ENCODE data around the gene RPTOR. TPM values are rescaled to one million over a fixed set of nuclear protein-coding genes. Genes with fewer than 3 reads are reported as not detected.

The RPTOR gene
- total RNA-seq, 1 donor from 2014 or later, result 66.7 TPM

- H3K27me3 Mint-ChIP-seq (ENCODE audit: insufficient read depth), result no peaks in the 10 kb centered on the region
- DNase-seq (ENCODE audit: low spot score), result no peak
- H3K4me3 Mint-ChIP-seq, result no peak overlapping the region
- no peak overlapping the region for H3K27ac Mint-ChIP-seq
- H3K4me1 Mint-ChIP-seq (ENCODE audit: low read depth), result peaks cover 77% of the 10 kb centered on the region
- intact Hi-C loops (cut with micrococcal nuclease), result no loop called here
- no peaks in the 10 kb centered on the region for H3K9me3 Mint-ChIP-seq
- peaks cover 32% of the 10 kb centered on the region for H3K36me3 Mint-ChIP-seq (ENCODE audit: low read depth)
Measured at GRCh38 chr17:80769936-80770625, 225.4 kb downstream of the RPTOR start.

- H3K4me3 Mint-ChIP-seq, result peak overlapping the region; percentile 3
- intact Hi-C loops (cut with micrococcal nuclease), result no loop called here
Measured at GRCh38 chr17:80770881-80771611, 226.4 kb downstream of the RPTOR start.

GRCh38 chr17:80771612-80772005 lies 227.0 kb downstream of the RPTOR start:
- Mint-ChIP-seq H3K4me3 (peak overlapping the region; percentile 3), H3K9me3 (no peaks in the 10 kb centered on the region), H3K27ac (peak overlapping the region; percentile 28), H3K4me1 (ENCODE audit: low read depth) (peaks cover 77% of the 10 kb centered on the region), H3K36me3 (ENCODE audit: low read depth) (peaks cover 31% of the 10 kb centered on the region), H3K27me3 (ENCODE audit: insufficient read depth) (no peaks in the 10 kb centered on the region)
- intact Hi-C loops (cut with micrococcal nuclease), result no loop called here
- DNase-seq (ENCODE audit: low spot score), result no peak

More at GRCh38 chr17:80770881-80771611, 226.4 kb downstream of the RPTOR start:
- Mint-ChIP-seq H3K36me3 (ENCODE audit: low read depth) (peaks cover 29% of the 10 kb centered on the region), H3K27ac (peak overlapping the region; percentile 28), H3K27me3 (ENCODE audit: insufficient read depth) (no peaks in the 10 kb centered on the region), H3K9me3 (no peaks in the 10 kb centered on the region), H3K4me1 (ENCODE audit: low read depth) (peaks cover 77% of the 10 kb centered on the region)
- DNase-seq (ENCODE audit: low spot score), result no peak

DNA sequence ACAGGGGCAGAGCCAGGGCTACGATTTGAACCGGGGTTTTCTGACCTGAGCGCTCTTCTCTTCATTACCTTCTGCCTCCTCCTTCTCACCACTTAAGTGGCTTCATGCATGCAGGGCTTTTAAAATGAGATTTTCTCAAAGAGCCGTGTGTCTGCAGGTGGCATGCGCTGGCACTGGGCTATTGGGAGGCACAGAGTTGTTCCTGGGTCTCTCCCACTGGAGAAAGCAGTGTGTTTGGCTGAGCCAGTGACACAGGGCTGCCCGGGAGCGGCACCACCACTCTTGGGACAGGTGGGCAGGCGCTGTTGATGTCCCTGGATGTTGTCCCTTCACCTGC lies 228.2 kb downstream of the RPTOR start:
- DNase-seq (ENCODE audit: low spot score), result no peak
- no peak overlapping the region for H3K4me3 Mint-ChIP-seq
- peaks cover 81% of the 10 kb centered on the region for H3K4me1 Mint-ChIP-seq (ENCODE audit: low read depth)
- H3K27me3 Mint-ChIP-seq (ENCODE audit: insufficient read depth), result no peaks in the 10 kb centered on the region
- H3K27ac Mint-ChIP-seq, result peak overlapping the region; percentile 66
- intact Hi-C loops (cut with micrococcal nuclease), result no loop called here
- no peaks in the 10 kb centered on the region for H3K9me3 Mint-ChIP-seq
- peaks cover 41% of the 10 kb centered on the region for H3K36me3 Mint-ChIP-seq (ENCODE audit: low read depth)

- H3K4me3 Mint-ChIP-seq, result peak overlapping the region; percentile 12
- H3K27me3 Mint-ChIP-seq (ENCODE audit: insufficient read depth), result no peaks in the 10 kb centered on the region
- intact Hi-C loops (cut with micrococcal nuclease), result no loop called here
- peaks cover 85% of the 10 kb centered on the region for H3K4me1 Mint-ChIP-seq (ENCODE audit: low read depth)
- H3K36me3 Mint-ChIP-seq (ENCODE audit: low read depth), result peaks cover 43% of the 10 kb centered on the region
- DNase-seq (ENCODE audit: low spot score), result no peak
- peak overlapping the region; percentile 97 for H3K27ac Mint-ChIP-seq
- no peaks in the 10 kb centered on the region for H3K9me3 Mint-ChIP-seq
Measured at GRCh38 chr17:80773243-80773991, 228.8 kb downstream of the RPTOR start.

GRCh38 chr17:80774146-80774545 lies 229.5 kb downstream of the RPTOR start:
- Mint-ChIP-seq H3K27me3 (ENCODE audit: insufficient read depth) (no peaks in the 10 kb centered on the region), H3K36me3 (ENCODE audit: low read depth) (peaks cover 43% of the 10 kb centered on the region), H3K9me3 (no peaks in the 10 kb centered on the region), H3K4me1 (ENCODE audit: low read depth) (peaks cover 85% of the 10 kb centered on the region), H3K27ac (peak overlapping the region; percentile 97), H3K4me3 (peak overlapping the region; percentile 64)
- no peak for DNase-seq (ENCODE audit: low spot score)
- intact Hi-C loops (cut with micrococcal nuclease), result loop anchor here (1.0 kb wide), 1 partner anchor 9 kb away; no protein-coding TSS in a partner anchor

DNA sequence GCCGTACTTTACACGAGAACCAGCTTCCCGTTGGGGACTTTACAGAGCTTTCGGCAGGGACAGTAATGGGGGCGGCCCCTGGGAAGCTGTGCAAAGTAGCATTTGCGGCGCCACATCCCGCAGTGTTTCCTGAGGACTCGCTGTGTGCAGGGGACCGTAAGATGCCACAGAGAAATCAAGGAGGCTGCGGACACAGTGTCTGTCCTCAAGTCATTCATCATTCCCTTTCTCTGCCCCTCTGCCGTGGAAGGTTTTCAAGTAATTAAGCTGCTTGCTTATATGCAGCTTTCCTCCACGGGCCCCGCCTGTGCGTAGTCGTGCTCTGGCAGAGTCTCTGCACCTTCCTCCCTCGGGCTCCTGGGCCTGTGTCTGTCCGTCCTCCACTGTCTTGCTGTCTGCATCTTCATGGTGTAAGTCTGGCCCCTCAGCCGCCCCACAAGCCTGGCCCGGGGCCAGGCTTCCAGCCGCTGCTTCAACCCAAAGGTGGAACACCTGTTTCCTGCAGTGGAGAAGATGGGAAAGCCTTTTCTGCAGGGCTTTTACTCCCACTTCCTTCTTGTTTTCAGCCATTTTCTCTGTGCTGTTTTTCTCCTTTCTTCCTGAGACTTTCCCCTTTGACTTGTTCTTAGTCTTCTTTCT lies 230.1 kb downstream of the RPTOR start:
- H3K36me3 Mint-ChIP-seq (ENCODE audit: low read depth), result peaks cover 43% of the 10 kb centered on the region
- no peaks in the 10 kb centered on the region for H3K9me3 Mint-ChIP-seq
- H3K4me1 Mint-ChIP-seq (ENCODE audit: low read depth), result peaks cover 84% of the 10 kb centered on the region
- intact Hi-C loops (cut with micrococcal nuclease), result loop anchor here (1.0 kb wide), 2 partner anchors 9 kb away; no protein-coding TSS in a partner anchor
- DNase-seq (ENCODE audit: low spot score), result no peak
- peak overlapping the region; percentile 64 for H3K4me3 Mint-ChIP-seq
- H3K27ac Mint-ChIP-seq, result peak overlapping the region; percentile 97
- H3K27me3 Mint-ChIP-seq (ENCODE audit: insufficient read depth), result no peaks in the 10 kb centered on the region

GRCh38 chr17:80775863-80776262 lies 231.2 kb downstream of the RPTOR start:
- no peaks in the 10 kb centered on the region for H3K27me3 Mint-ChIP-seq (ENCODE audit: insufficient read depth)
- H3K4me1 Mint-ChIP-seq (ENCODE audit: low read depth), result peaks cover 89% of the 10 kb centered on the region
- intact Hi-C loops (cut with micrococcal nuclease), result loop anchor here (1.0 kb wide), 1 partner anchor 7 kb away; no protein-coding TSS in a partner anchor
- DNase-seq (ENCODE audit: low spot score), result no peak
- H3K4me3 Mint-ChIP-seq, result no peak overlapping the region
- no peaks in the 10 kb centered on the region for H3K9me3 Mint-ChIP-seq
- H3K36me3 Mint-ChIP-seq (ENCODE audit: low read depth), result peaks cover 46% of the 10 kb centered on the region
- no peak overlapping the region for H3K27ac Mint-ChIP-seq

DNA sequence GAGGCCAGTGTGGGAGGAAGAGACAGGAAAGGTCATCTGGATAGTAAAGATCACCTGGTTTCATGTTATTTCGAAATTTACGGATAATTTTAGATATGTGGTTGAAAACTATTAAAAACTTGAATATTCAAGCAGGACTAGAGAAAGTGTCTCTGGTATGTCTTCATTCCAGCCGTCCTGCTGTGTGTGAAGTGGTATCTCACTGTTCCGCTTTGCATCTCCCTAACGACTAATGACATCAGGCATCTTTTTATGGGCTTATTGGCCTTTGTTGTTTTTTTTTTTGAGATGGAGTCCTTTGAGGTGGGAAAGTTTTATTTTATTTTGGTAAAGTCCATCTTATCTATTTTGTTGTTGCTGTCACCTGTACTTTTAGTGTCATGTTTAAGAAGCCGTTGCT lies 232.6 kb downstream of the RPTOR start:
- intact Hi-C loops (cut with micrococcal nuclease), result no loop called here
- H3K36me3 Mint-ChIP-seq (ENCODE audit: low read depth), result peaks cover 38% of the 10 kb centered on the region
- no peaks in the 10 kb centered on the region for H3K27me3 Mint-ChIP-seq (ENCODE audit: insufficient read depth)
- peaks cover 91% of the 10 kb centered on the region for H3K4me1 Mint-ChIP-seq (ENCODE audit: low read depth)
- H3K27ac Mint-ChIP-seq, result no peak overlapping the region
- H3K9me3 Mint-ChIP-seq, result no peaks in the 10 kb centered on the region
- no peak overlapping the region for H3K4me3 Mint-ChIP-seq
- no peak for DNase-seq (ENCODE audit: low spot score)

DNA sequence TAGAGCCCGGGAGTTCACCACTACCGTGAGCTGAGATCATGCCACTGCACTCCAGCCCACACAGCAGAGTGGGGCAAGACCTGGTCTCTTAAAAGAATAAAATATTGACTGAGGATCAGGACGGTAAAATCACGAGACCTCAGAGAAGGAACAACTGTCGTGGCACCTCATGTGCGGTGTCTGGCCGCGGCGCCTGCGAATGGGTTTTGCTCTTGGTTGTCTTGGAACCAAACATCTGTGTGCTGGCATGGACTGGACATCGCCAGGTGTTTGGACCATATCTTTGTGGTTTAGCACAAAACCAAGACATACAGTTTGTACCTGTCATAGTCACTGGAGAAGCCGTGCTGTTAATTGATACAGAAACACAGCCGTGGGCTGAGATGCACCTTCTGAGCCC lies 234.1 kb downstream of the RPTOR start:
- intact Hi-C loops (cut with micrococcal nuclease), result no loop called here
- H3K27ac Mint-ChIP-seq, result peak overlapping the region; percentile 42
- peaks cover 34% of the 10 kb centered on the region for H3K36me3 Mint-ChIP-seq (ENCODE audit: low read depth)
- no peak for DNase-seq (ENCODE audit: low spot score)
- no peaks in the 10 kb centered on the region for H3K9me3 Mint-ChIP-seq
- H3K4me3 Mint-ChIP-seq, result no peak overlapping the region
- H3K27me3 Mint-ChIP-seq (ENCODE audit: insufficient read depth), result no peaks in the 10 kb centered on the region
- H3K4me1 Mint-ChIP-seq (ENCODE audit: low read depth), result peaks cover 92% of the 10 kb centered on the region

DNA sequence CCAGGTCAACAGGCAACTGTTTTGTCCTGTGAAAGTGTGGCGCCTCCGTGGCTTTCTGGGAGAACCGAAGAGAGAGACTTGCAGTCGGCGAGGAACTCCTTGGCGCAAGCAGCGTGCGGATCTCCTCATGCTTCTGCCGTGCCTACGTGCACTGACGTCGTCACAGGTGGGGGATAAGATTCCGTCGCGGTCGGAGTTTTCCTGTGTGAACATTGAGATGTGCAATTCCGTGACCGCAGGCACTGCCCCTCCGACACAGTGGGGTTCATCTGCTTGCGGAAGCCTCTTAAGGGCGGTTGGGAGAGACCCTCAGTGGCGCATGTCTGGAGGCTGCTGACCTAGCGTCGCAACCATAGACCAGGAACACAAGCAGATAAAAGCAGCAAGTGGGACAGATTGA lies 234.7 kb downstream of the RPTOR start:
- intact Hi-C loops (cut with micrococcal nuclease), result no loop called here
- Mint-ChIP-seq H3K27ac (peak overlapping the region; percentile 40), H3K9me3 (no peaks in the 10 kb centered on the region), H3K4me1 (ENCODE audit: low read depth) (peaks cover 91% of the 10 kb centered on the region), H3K4me3 (no peak overlapping the region), H3K36me3 (ENCODE audit: low read depth) (peaks cover 32% of the 10 kb centered on the region), H3K27me3 (ENCODE audit: insufficient read depth) (no peaks in the 10 kb centered on the region)
- no peak for DNase-seq (ENCODE audit: low spot score)

DNA sequence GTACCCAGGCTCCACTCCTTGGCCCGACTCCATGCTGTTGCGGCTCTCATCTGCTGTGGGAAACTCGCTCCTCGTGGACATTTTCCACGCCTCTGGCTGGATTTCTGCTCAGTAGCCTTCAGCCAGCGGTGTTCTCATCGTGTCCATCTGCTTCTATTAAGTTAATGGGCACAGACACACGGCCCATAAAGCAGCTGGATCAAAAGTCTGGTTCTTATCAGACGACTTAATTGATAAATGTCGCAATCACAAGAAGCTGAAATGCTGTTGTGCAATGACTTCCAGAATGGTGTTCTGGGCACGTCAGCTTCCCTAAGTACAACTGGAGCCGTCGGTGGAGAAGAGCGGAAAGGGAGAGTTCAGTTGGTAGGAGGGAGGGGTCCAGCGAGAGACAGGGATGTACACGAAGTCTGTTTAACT lies 235.3 kb downstream of the RPTOR start:
- H3K27me3 Mint-ChIP-seq (ENCODE audit: insufficient read depth), result no peaks in the 10 kb centered on the region
- intact Hi-C loops (cut with micrococcal nuclease), result loop anchor here (1.0 to 2.0 kb wide), 2 partner anchors 19 to 111 kb away; no protein-coding TSS in a partner anchor
- no peak for DNase-seq (ENCODE audit: low spot score)
- H3K9me3 Mint-ChIP-seq, result no peaks in the 10 kb centered on the region
- peaks cover 31% of the 10 kb centered on the region for H3K36me3 Mint-ChIP-seq (ENCODE audit: low read depth)
- H3K4me1 Mint-ChIP-seq (ENCODE audit: low read depth), result peaks cover 86% of the 10 kb centered on the region
- H3K4me3 Mint-ChIP-seq, result peak overlapping the region; percentile 48
- H3K27ac Mint-ChIP-seq, result peak overlapping the region; percentile 94

Measured in activated T-helper 1 cell treated with anti-CD3 and anti-CD28 coated beads, Interleukin-12 subunit alpha, Interleukin-12 subunit beta, Interleukin-2, Interleukin-4 antibody, amounts not matched to agents 30 ng/mL and 10 ng/mL and 1 ng/mL, durations not matched to agents 14 hours and 24 hours and 36 hours (primary cell).